HG03558 (cell line): Measurements from ENCODE around the gene RIMS1.

Source experiments
- ATAC-seq: cut with Tn5 transposase; IDR thresholded peaks from one replicate; pipeline ENCODE4 v1.9.1; 2021; ENCODE audit warnings: moderate number of reproducible peaks; ENCODE audit not compliant: unreplicated experiment; ENCODE audit errors: extremely low read depth

The RIMS1 gene

GRCh38 chr6:71886184-71887005, at the start of gene RIMS1:
RIMS1 (plus strand) TSS chr6:71886550; CDS start chr6:71887024, 474 bp downstream.
- no peak for ATAC-seq

GRCh38 chr6:71851214-71851613, 35.1 kb upstream of the RIMS1 start:
- ATAC-seq: no peak

GRCh38 chr6:71852948-71853347, 33.4 kb upstream of the RIMS1 start:
- no peak for ATAC-seq

GRCh38 chr6:71855406-71855805, 30.9 kb upstream of the RIMS1 start:
- no peak for ATAC-seq

GRCh38 chr6:71879016-71879415, 7.3 kb upstream of the RIMS1 start:
- no peak for ATAC-seq

GRCh38 chr6:71887006-71887743, 825 bp downstream of the RIMS1 start:
- no peak for ATAC-seq

GRCh38 chr6:71887744-71888230, 1.4 kb downstream of the RIMS1 start:
- no peak for ATAC-seq

GRCh38 chr6:71888756-71889340, 2.5 kb downstream of the RIMS1 start:
- ATAC-seq: no peak

GRCh38 chr6:71889366-71889765, 3.0 kb downstream of the RIMS1 start:
- no peak for ATAC-seq

- no peak for ATAC-seq
Measured at GRCh38 chr6:71892641-71893040, 6.3 kb downstream of the RIMS1 start.

GRCh38 chr6:71900642-71901041, 14.3 kb downstream of the RIMS1 start:
- no peak for ATAC-seq

- peak; percentile 89 for ATAC-seq
Measured at GRCh38 chr6:71902261-71902660, 15.9 kb downstream of the RIMS1 start.

- ATAC-seq: no peak
Measured at GRCh38 chr6:71906813-71907212, 20.5 kb downstream of the RIMS1 start.

- ATAC-seq: no peak
Measured at GRCh38 chr6:71908162-71908765, 21.9 kb downstream of the RIMS1 start.

- ATAC-seq: no peak
Measured at GRCh38 chr6:71913444-71914234, 27.3 kb downstream of the RIMS1 start.

- no peak for ATAC-seq
Measured at GRCh38 chr6:71929047-71929446, 42.7 kb downstream of the RIMS1 start.

GRCh38 chr6:71933881-71934280, 47.5 kb downstream of the RIMS1 start:
- no peak for ATAC-seq

GRCh38 chr6:71965404-71965803, 79.1 kb downstream of the RIMS1 start:
- ATAC-seq: no peak

- no peak for ATAC-seq
Measured at GRCh38 chr6:71967436-71967835, 81.1 kb downstream of the RIMS1 start.

- no peak for ATAC-seq
Measured at GRCh38 chr6:71977884-71978283, 91.5 kb downstream of the RIMS1 start.
